Stimulated activated CD4-positive, alpha-beta T cell treated with anti-CD3 and anti-CD28 coated beads, Interleukin-12 subunit alpha, Interleukin-12 subunit beta, amount 100 ng/mL, for 48 hours (primary cell): Measurements from ENCODE around the gene RFX6.

Experiments used
- DNase-seq, 3 donors: peaks; one replicate each; pipeline ENCODE4 v3.0.0-alpha.2; 2020; ENCODE audit warnings: low read depth in 2 of 3, low spot score in 1 of 3

Gene RFX6

GRCh38 chr6:116888732-116889360, 11.8 kb downstream of the RFX6 start:
- no peak for DNase-seq

GRCh38 chr6:116894669-116895068, 17.6 kb downstream of the RFX6 start:
- DNase-seq = no peak

DNA sequence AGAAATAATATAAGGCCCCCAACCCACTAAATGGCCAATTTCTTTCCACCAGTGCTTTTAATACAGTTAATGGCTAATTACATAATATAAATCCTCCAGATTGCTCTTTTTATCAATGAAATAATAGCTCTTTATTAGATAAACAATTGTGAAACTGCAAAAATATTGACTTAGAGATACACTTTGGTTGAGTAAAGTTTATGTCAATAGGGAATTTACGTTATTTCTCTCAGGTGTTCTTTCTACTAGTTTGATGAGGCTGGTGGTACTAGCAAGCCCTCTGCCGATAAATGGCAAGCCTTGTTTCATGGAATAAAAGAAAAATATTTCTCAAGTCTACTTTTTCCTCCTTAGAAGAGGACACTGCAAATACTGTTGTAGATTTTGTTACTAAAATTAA, 18.9 kb downstream of the RFX6 start:
- DNase-seq = no peak

- no peak for DNase-seq
These were observed 25.6 kb downstream of the RFX6 start for GRCh38 chr6:116902634-116903033.

DNA sequence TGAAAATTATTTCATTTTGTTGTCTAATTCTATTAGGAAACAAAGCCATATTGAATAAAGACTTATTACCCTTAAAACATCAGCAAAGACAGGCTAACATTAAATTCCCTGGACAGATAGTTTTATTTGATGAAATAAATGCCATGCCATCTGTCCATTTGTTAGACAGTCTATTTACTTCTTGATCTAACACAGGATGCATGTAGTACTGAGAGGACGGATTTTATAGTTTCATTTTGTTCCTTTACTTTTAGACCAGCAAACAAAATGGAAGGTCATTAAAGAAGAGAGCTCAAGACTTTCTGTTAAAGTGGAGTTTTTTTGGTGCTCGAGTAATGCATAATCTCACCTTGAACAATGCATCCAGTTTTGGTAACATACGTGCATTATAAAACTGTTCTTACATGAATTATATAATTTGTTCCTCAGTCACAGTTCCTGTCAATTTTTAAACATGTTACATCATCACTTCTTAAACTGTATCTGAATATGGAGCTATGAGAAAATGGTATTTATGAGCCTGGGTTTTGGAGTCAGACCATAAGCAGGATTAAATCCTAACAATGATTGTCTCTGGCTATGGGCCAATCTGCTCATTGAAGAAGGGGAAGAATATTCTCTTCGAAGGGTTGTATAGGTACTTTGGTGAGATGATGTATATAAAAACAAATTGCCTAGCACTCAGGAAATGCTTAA, 46.0 kb downstream of the RFX6 start:
- no peak for DNase-seq

GRCh38 chr6:116924245-116924644, 47.2 kb downstream of the RFX6 start:
- DNase-seq = no peak

DNA sequence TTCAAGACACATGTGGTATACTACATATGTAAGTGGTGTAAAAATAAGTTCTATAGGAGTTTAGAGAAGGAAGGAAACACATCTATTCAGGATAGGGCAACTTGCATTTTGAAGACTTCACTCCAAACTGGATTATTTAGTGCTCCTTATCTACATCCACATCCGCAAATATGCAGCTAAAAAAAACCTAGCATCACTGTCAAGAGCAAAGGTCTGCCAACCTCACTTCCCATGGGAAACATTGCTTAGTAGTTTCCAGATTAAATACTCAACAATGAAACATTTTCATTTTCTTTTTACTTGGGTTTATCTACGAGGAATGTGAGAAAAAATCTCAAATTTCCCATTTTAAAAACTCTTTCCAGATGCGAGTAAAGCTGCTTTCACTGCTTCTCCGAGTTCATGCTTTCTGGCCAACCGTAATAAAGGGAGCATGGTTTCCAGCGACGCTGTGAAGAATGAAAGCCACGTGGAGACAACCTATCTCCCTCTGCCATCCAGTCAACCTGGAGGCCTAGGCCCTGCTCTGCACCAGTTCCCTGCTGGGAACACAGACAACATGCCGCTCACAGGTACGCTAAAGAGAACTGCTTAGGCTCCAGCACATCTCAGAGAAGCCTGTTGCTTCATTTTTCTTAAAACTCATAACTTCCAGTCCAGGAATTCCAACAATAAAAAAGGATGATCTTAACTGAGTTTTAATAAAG, 48.2 kb downstream of the RFX6 start:
- no peak for DNase-seq

DNA sequence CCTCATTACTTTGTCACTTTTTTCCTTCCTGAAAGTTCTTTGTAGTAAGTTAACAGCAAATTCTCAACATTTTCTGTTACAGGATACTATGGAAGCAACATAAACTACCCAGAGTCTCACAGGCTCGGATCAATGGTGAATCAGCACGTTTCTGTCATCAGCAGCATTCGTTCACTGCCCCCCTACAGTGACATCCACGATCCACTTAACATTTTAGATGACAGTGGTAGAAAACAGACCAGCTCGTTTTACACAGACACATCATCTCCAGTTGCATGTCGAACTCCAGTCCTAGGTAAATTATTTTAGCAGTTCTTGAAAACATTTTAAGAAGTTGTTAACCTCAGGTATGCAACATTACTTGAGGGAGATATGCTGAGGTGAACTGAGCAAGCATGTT, 51.6 kb downstream of the RFX6 start:
- no peak for DNase-seq

DNA sequence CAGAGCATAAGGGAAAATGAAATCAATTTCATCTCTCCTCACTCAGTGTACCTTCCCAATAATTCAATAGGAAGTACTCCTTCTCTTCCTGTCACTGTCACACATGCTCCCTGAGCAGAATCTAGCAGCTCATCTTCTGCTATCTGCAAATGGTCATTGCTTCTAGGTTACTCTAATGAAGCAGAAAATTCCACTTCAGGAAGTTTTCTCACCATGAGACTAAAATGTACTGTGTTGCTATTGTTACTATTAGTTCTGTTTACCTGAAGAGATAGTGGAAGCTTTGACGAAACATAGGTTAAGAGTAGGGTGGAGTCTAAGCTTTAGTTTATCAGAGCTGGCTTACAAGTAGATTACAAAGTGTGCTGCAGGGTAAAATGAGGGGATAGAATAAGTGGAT, 52.8 kb downstream of the RFX6 start:
- no peak for DNase-seq

DNA sequence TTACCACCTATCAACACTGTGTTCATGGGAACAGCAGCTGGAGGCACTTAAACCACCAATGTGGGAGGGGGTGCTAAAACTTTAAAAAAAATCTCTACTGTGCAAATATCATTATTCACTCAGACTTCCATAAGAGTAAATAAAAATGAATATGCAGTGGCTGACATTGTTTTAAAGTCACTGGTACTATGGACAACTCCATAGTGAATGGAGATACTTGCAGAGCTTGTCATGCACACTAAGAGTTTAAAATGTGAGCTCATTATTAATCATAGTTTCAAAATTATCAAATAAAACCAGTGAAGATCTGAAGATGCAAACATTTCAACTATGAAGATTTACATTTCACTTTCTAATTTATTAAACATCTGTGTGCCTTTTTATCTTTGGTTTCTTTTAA, 54.4 kb downstream of the RFX6 start:
- DNase-seq = no peak

GRCh38 chr6:116932496-116932895, 55.5 kb downstream of the RFX6 start:
- DNase-seq = no peak

DNA sequence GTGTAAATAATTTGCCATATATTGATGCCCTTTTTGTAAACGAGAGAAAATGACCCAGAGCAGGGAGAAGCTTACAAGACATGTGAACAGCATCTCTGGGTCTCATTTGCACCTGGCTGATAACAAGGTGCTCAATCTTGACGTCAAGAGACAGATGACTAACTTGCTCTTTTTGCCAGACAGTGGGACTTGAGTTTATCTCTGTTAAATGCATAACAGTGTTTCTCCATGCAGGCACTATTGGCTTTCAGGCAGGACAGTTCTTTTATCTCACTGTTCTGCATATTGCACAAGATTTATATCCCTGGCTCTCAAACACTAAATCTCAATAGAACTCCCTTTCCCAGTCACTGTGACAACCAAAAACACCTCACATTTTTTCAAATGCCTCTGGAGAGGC, 56.4 kb downstream of the RFX6 start:
- DNase-seq = no peak

DNA sequence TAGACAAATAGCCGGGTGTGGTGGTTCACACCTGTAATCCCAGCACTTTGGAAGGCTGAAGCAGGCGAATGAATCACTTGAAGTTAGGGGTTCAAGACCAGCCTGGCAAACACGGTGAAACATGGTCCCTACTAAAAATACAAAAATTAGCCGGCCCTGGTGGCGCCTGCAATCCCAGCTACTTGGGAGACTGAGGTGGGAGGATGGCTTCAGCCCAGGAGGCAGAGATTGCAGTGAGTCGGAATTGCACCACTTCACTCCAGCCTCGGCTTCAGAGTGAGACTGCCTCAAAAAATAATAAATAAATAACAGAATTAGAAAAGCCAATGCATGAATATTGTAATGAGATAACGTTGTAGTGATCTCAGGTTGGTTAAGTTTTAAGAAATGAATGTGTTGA, 61.3 kb downstream of the RFX6 start:
- DNase-seq = no peak

GRCh38 chr6:116941727-116942126, 64.7 kb downstream of the RFX6 start:
- no peak for DNase-seq

DNA sequence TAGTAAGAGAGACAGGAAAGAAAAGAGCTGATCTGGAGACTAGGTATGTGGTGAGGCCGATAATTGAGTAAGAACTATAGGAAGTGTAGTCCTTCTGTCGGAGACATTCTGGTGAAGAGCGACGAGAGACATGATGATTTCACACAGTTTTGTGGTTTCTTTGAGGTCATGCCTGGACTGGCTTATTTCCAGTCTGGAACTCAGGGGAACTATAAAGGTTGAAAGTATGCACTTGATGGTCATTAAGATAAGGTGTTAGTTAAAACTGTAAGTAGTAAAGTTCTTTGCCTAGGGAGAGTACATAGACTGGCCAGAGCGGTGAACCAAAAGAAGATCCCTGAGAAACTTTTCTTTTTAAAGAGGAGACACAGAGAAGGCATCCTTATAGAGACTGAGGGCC, 68.8 kb downstream of the RFX6 start:
- DNase-seq = no peak

- no peak for DNase-seq
These were observed 71.7 kb downstream of the RFX6 start for GRCh38 chr6:116948533-116949304.

- DNase-seq = no peak
These were observed 72.9 kb downstream of the RFX6 start for GRCh38 chr6:116949964-116950363.

DNA sequence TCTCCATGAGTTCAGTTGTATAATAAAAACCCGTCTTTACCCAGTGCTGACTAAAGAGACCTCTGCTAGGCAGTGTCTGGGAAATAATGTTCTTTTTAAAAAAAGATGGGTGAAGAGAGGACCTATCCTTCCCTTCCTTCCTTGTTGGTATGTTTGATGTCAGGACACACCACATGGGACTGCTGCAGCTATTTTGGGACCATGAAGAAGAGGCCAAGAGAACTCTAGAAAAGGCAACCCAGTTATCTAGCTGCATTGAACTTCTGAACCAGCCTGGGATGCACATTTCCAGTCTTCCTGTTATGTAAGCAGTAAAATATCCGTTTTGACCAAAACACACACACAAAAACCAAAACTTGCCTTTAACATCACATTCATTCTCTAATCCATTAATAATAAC, 77.3 kb downstream of the RFX6 start:
- DNase-seq = no peak

- no peak for DNase-seq
These were observed 77.9 kb downstream of the RFX6 start for GRCh38 chr6:116954938-116955337.

DNA sequence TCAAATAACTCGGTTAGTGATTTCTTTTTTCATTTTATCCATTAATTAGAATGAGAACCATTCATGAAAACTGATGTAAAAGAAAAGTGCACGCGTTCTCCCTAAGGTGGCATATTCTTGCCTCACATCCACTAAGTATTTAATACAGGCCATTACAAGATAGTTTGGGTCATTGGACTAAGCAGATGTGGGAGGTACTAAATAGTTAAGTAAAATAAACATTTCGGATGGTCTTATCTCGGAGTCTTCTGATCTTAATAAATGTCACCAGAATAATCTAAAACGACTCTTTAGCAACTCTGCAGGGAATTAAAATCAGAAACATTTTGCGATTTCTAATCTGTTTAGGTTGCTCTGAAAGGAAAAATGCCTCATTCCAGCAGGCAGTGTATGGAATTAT, 78.7 kb downstream of the RFX6 start:
- no peak for DNase-seq

DNA sequence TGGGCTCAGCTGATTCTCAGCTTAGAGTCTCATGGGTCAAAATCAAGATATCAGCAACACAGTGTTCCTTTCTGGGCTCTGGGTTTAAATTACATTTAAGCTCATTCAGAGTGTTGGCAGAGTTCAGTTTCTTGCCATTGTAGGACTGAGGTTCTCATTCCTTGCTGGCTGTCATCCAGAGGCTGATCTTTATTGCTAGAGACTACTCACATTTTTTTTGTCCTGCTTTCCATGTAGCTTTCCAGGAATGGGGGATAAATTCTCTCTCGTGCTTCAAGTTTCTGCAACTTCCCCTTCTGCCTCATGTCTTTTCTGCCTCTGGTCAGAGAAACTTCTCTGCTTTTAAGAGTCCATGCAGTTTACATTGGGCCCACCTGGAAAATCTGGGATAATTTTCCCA, 86.9 kb downstream of the RFX6 start:
- DNase-seq = no peak
